DMS153 (cell line): Measurements from ENCODE around the gene CNOT6.

Experiments
- DNase-seq: peaks from one replicate; lab custom pipeline; 2025; lab: John Stamatoyannopoulos, UW

Gene CNOT6

DNA sequence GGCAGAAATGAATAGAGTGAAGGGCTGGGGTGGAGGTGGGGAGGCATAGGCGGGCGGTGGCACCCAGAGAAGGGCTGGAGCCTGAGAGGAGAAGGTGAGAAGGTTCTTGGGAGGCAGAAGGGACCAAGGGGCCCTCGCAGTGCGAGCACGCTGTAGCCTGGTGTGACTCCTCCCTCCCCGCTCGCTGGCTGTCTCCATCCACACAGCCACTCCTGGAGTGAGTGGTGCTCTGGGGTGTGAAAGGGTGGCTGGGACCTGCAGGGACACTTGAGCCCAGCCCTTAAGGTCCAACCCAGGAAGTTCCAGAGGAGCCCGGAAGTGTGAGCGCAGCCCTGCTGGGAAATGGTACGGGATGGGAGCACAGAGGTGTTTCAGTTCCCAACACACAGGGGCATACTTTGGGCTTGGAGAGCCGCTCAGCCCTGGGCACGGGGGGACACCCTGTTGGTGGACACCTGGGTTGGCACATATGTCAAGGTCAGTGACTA, 106.4 kb downstream of the CNOT6 start:
- no peak for DNase-seq

- no peak for DNase-seq
These were observed 107.7 kb downstream of the CNOT6 start for GRCh38 chr5:180601591-180602480.

DNA sequence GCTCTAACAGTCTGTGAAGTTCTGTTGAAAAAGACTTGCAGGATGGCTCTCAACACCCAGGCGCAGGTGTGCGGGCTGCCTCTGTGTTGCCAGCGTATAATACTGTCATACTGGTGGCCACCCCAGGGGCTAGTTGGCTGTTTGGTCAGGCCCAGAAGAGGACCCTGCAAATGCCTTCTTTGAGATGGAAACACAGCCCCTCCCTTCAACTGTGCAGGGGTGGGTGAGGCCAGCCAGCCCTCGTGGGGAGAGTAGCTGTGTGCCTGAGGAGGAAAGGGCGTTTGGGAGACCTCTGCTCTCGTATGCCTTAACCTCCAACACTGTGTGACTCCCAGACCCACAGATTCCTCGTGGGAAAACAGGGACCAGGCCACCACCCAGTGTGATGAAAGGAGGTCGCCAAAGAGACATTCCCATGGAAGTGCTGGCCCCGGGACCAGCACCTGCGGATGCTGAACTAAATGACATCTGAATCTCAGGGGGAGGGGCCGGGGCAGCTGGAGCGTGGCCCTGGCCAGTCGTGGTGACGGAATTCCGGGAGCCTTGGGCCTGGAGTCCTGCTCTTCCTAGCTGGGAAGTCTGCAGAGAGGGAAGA, 108.4 kb downstream of the CNOT6 start:
- no peak for DNase-seq

GRCh38 chr5:180603076-180603594, 109.0 kb downstream of the CNOT6 start:
- DNase-seq, result no peak

GRCh38 chr5:180604271-180604670, 110.1 kb downstream of the CNOT6 start:
- no peak for DNase-seq

GRCh38 chr5:180605554-180606214, 111.5 kb downstream of the CNOT6 start:
- no peak for DNase-seq

GRCh38 chr5:180606215-180606785, 112.1 kb downstream of the CNOT6 start:
- no peak for DNase-seq

- no peak for DNase-seq
These were observed 113.8 kb downstream of the CNOT6 start for GRCh38 chr5:180607861-180608571.

DNA sequence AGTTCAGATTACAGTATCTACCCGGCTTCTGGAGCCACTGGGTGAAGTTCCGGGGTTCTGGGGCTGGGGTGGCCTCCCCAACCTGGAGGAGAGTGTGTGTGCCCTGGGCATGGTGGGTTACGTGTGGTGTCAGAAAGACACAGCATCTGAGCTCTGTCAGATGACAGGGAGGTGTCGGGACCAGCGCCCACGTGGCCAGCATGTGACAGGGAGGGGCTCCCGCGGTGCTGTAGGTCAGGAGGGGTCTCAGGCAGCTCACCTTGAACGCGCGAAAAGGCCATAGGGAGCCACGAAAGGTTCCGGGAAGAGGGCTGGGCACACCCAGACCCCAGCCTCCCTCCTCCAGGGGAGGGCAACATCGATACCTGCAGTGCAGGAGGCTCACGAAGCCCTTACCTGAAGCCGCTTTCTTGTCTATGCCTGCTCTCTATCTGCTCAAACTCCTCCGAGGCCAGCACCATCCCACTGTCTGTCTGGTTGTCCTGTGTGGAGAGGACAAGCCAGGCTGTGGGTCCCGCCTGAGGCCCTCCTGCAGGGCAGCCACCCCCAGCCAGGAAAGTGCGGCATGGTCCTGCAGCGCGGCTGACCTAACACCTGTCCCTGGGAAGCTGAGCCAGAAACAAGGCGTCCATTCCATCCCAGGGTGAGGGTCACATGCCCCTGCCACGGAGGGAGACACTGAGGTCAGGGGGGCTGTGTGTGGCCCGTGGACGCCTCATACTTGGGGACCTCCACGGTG, 114.6 kb downstream of the CNOT6 start:
- DNase-seq, result no peak

DNA sequence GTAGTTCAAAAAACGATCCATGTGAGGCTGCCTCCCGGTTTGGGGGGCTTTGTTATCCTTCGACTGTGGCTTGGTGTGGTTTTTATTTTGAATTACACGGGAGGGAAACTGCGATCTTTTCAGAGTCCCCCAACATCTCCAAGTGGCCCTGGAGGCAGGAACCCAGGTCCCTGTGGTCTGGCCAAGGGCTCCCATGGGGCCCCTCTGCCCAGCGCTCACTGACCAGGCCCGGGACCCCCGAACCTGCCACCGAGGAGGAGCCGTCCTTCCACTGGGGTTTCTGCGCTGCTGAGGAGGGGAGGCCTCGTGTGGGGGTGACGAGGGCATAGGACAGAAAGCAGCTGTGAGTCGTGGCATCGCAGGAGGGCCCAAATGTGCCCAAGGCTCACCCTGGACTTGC, 115.2 kb downstream of the CNOT6 start:
- no peak for DNase-seq

- DNase-seq, result no peak
These were observed 115.8 kb downstream of the CNOT6 start for GRCh38 chr5:180609817-180610550.

DNA sequence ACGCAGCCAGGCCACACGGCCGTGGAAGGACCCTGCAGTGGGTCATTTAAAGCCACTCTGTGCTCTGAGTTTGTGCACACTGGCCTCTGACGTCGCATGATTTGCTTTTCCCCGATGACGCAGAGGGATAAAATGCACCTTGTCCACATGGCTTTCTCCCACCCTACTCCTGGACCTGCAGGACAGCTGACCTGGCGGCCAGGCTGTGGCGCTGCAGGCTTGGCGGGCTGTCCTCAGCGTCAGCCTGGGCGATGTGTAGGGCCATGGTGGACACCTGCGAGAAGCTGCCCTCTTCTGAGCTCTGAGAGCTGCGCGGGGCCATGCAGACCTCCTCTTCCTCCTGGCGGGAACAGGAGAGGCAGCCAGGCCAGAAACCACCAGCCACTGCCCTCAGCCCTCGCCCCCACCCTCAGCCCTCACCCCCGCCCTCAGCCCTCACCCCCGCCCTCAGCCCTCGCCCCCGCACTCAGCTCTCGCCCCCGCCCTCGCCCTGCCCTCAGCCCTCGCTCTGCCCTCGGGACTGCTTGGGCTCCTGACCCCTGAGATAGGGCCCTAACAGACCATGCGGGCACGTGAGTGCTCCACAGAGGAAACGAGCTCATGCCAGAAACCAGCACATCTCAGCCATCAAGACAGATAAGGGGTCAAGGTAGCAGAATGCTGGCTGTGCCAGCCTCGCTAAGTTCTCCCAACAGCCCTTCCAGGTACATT, 117.1 kb downstream of the CNOT6 start:
- no peak for DNase-seq

DNA sequence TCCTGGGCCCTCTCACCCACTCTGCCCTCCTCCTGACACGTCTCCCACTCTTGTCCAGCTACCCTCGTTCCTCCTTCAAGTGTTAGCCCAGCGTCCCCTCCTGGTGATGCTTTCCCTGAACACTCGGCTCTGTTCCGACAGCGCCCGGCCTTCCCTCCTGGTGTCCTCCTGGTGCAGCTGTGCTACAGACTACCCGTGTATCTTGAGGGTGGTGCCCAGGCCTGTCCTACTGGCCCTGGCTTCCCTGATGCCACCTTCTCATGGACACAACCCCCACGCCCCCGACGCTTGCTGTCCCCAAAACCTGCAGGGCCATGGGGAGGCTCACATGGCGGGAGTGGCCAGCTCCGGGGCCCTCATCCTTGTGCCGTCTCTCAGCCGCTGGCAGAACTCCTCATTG, 118.5 kb downstream of the CNOT6 start:
- no peak for DNase-seq

DNA sequence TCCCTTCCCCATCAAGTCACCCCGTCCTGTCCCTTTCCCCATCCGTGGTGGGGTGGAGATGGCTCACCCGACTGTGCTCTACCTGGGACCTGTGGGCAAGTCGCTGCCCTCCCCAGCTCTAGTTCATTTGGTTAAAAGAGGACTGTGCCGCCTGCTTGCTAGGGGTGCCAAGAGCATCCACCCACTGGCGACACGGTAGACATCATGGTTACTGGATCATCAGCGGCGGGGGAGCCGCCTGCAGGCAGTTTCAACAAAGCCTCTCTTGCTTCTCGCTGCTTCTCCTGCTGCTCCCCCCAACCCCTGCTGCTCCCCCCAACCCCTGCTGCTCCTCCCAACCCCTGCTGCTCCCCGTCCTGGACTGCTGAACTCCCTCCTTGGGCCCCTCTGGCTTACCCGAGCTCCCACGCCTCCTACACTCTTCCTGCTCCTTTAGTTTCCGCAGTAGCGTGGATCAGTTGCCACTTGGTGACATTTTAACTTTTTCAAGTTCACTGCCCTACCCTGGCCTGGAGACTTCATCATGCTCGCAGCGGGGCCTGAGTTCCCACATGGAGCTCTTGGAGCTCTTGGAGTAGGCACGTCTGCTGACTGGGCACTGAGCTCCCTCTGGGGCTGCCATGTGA, 119.1 kb downstream of the CNOT6 start:
- DNase-seq, result no peak

DNA sequence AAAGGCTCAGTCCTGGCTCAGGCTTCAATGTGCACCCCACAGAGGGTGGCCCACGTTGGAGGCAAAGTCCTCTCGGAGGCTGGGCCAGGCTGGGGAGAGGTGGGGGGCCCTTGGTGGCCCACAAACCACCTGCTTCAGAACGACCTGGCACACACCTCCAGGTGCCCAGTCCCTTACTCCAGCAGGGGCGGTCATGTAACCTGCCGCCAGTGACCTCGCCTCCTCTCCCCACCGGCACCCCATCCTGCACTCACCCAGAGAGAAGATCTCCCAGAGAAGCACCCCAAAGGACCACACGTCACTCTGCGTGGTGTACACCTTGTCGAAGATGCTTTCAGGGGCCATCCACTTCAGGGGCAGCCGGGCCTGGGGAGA, 119.6 kb downstream of the CNOT6 start:
- DNase-seq, result no peak

- DNase-seq, result no peak
These were observed 124.3 kb downstream of the CNOT6 start for GRCh38 chr5:180618487-180618828.

- DNase-seq, result no peak
These were observed 124.8 kb downstream of the CNOT6 start for GRCh38 chr5:180618829-180619562.

- no peak for DNase-seq
These were observed 125.4 kb downstream of the CNOT6 start for GRCh38 chr5:180619563-180619915.

DNA sequence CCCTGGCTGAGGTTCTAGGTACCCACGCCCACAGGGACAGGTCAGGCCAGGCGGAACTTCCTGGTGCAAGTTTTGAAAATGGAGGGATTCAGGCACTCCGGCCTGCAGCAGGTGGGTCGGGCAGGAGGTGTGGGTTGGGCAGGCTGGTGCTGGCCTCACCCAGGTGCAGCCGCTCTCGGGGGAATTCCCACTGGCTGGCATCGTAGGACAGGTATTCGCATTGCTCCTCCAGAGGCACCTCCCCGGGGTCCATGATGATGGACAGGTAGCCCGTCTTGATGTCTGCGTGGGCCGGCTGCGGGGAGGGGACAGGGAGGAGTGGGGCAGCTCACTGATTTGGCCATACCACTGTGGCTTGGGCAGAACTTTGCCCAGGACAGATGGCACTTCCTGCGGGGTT, 125.8 kb downstream of the CNOT6 start:
- no peak for DNase-seq
